ENCODE measurements around the gene CANT1.

DNA sequence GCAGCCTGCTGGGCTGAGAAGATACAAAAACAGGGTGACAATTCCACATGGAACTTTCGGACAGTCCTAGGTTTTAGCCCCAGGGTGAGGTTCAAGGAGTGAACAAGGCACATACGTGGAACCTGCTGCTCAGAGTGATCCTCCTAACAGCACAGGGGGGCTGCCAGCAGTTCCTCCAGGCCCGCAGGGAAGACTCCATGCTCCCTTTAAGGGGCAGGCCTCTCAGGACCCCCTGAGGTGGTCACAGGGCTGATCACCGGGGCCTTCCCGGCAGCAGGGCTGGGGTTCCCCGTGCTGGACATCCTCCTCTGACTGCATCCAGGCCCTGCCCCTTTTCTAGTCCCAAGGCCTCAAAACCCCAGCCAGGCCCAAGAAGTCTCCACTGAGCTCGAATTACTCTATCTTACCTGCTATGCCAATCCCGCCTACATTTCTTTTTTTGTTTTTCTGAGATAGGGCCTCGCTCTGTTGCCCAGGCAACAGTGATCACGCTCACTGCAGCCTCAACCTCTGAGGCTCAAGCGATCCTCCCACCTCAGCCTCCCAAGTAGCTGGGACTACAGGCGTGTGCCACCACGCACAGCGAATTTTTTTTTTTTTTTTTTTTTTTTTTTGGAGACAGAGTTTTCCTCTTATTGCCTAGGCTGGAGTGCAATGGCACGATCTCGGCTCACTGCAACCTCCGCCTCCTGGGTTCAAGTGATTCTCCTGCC, 10.4 kb downstream of the CANT1 start:
- TF ChIP-seq, protein P1, sequence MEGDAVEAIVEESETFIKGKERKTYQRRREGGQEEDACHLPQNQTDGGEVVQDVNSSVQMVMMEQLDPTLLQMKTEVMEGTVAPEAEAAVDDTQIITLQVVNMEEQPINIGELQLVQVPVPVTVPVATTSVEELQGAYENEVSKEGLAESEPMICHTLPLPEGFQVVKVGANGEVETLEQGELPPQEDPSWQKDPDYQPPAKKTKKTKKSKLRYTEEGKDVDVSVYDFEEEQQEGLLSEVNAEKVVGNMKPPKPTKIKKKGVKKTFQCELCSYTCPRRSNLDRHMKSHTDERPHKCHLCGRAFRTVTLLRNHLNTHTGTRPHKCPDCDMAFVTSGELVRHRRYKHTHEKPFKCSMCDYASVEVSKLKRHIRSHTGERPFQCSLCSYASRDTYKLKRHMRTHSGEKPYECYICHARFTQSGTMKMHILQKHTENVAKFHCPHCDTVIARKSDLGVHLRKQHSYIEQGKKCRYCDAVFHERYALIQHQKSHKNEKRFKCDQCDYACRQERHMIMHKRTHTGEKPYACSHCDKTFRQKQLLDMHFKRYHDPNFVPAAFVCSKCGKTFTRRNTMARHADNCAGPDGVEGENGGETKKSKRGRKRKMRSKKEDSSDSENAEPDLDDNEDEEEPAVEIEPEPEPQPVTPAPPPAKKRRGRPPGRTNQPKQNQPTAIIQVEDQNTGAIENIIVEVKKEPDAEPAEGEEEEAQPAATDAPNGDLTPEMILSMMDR (conservative IDR thresholded peaks at IDR 0.05), result no peak
- no peak; the same call in 1 of the 2 replicates for TF ChIP-seq ZFX (IDR thresholded peaks at IDR 0.05)
